ENCODE data around the gene KCTD15. TPM values are rescaled to one million over a fixed set of nuclear protein-coding genes. Genes with fewer than 3 reads are reported as not detected.
"Not testable (repeated sequence)": the region's sequence is repeated elsewhere in the genome, so short reads cannot be mapped to it uniquely, and the experiment has no call there.

Gene KCTD15
- total RNA-seq, 1 experiment from 2014 or later, result 41.5 TPM

- TF ChIP-seq GRHL2 (CRISPR knock-in tag; IDR thresholded peaks at IDR 0.05; ENCODE audit: insufficient replicate concordance, severe bottlenecking) (no peak), ATF6 (CRISPR knock-in tag; IDR thresholded peaks at IDR 0.05) (no peak)
These were observed 21.7 kb downstream of the KCTD15 start (continued) for GRCh38 chr19:33818411-33818810.

- not testable (repeated sequence) for H3K36me3 Mint-ChIP-seq; H3K9me3 Mint-ChIP-seq; ATAC-seq; H3K27ac Mint-ChIP-seq; DNase-seq (ENCODE audit: low spot score)
- peaks cover 20% of the 10 kb centered on the region for H3K4me1 Mint-ChIP-seq
- POLR2A ChIA-PET, result interaction anchor here (0.7 to 1.5 kb wide), 3 partner anchors 22 to 87 kb away, joined by 3 to 8 read pairs (median 8); no protein-coding TSS in a partner anchor
- CTCF ChIA-PET, result interaction anchor here (1.0 to 1.6 kb wide), 4 partner anchors 24 to 277 kb away, joined by 3 to 12 read pairs (median 8); no protein-coding TSS in a partner anchor
- 0 out of 2 replicates have a peak, but pooled peaks have one; percentile 26 for TF ChIP-seq ZNF121 (CRISPR knock-in tag; IDR thresholded peaks at IDR 0.05)
- H3K4me3 Mint-ChIP-seq, result peak overlapping the region; percentile 73
- H3K27me3 Mint-ChIP-seq (ENCODE audit: low read depth), result peaks cover 12% of the 10 kb centered on the region
These were observed 22.4 kb downstream of the KCTD15 start for GRCh38 chr19:33819078-33819477.

GRCh38 chr19:33819506-33819879 lies 22.8 kb downstream of the KCTD15 start:
- no peak for DNase-seq (ENCODE audit: low spot score)
- CTCF ChIA-PET, result interaction anchor here (1.0 to 1.8 kb wide), 4 partner anchors 25 to 277 kb away, joined by 3 to 12 read pairs (median 10); no protein-coding TSS in a partner anchor
- H3K4me3 Mint-ChIP-seq, result peak overlapping the region; percentile 73
- H3K4me1 Mint-ChIP-seq, result peaks cover 16% of the 10 kb centered on the region
- POLR2A ChIA-PET, result interaction anchor here (0.7 to 1.5 kb wide), 4 partner anchors 21 to 87 kb away, joined by 3 to 8 read pairs (median 6); no protein-coding TSS in a partner anchor
- no peaks in the 10 kb centered on the region for H3K36me3 Mint-ChIP-seq
- ATAC-seq, result peak; percentile 8
- no peak for TF ChIP-seq NR3C1 (CRISPR knock-in tag; conservative IDR thresholded peaks at IDR 0.05; ENCODE audit: low read depth)
- no peak for TF ChIP-seq ZNF396 (CRISPR knock-in tag; IDR thresholded peaks at IDR 0.05; ENCODE audit: borderline replicate concordance)
- no peak for TF ChIP-seq ARID4B (CRISPR knock-in tag; IDR thresholded peaks at IDR 0.05; ENCODE audit: borderline replicate concordance)
- TF ChIP-seq E2F4 (CRISPR knock-in tag; IDR thresholded peaks at IDR 0.05; ENCODE audit: borderline replicate concordance, low read depth), result no peak
- no peak for TF ChIP-seq ZNF121 (CRISPR knock-in tag; IDR thresholded peaks at IDR 0.05)
- no peak for TF ChIP-seq NR2C2 (CRISPR knock-in tag; IDR thresholded peaks at IDR 0.05)
- TF ChIP-seq CBFB (CRISPR knock-in tag; IDR thresholded peaks at IDR 0.05; ENCODE audit: low read depth), result no peak
- no peak for TF ChIP-seq MAX (CRISPR knock-in tag; IDR thresholded peaks at IDR 0.05)
- TF ChIP-seq GTF2I (CRISPR knock-in tag; conservative IDR thresholded peaks at IDR 0.05), result no peak
- no peak for TF ChIP-seq ZNF219 (CRISPR knock-in tag; IDR thresholded peaks at IDR 0.05; ENCODE audit: borderline replicate concordance)
- TF ChIP-seq ZNF281 (CRISPR knock-in tag; IDR thresholded peaks at IDR 0.05), result no peak
- H3K27ac Mint-ChIP-seq, result no peak overlapping the region
- H3K27me3 Mint-ChIP-seq (ENCODE audit: low read depth), result peaks cover 12% of the 10 kb centered on the region
- no peaks in the 10 kb centered on the region for H3K9me3 Mint-ChIP-seq

All from WTC11 (cell line).